BJ (cell line): ENCODE data around the gene MTMR8. TPM values are rescaled to one million over a fixed set of nuclear protein-coding genes. Genes with fewer than 3 reads are reported as not detected.

Experiments used
- CTCF ChIA-PET: fragments of 350-600 bp; formaldehyde crosslinking; extraction: SDS; loops from one replicate; lab custom pipeline; 2021; ENCODE audit warnings: antibody characterized with exemption, inconsistent platforms; lab: Yijun Ruan, JAX
- POLR2A ChIA-PET: fragments of 300-600 bp; sonication (Branson Sonifier 250); formaldehyde crosslinking; extraction: SDS; loops from one replicate; lab custom pipeline; 2021; ENCODE audit warnings: antibody characterized with exemption; lab: Charles Lee
- DNase-seq: peaks from one replicate; pipeline ENCODE4 v3.0.0-alpha.2; 2011; ENCODE audit warnings: low read depth
- H3K27me3 ChIP-seq: 2 replicates; pipeline ENCODE4 v1.6.0; 2011; ENCODE audit warnings: low read length; ENCODE audit not compliant: control insufficient read depth, insufficient read depth
- H3K36me3 ChIP-seq: 2 replicates; pipeline ENCODE4 v1.5.1; 2011; ENCODE audit warnings: low read length; ENCODE audit not compliant: control insufficient read depth, insufficient read depth
- H3K4me3 ChIP-seq: 2 replicates; pipeline ENCODE4 v1.5.1; 2011; ENCODE audit warnings: low read depth, mild to moderate bottlenecking, control low read depth, low read length
- polyA plus RNA-seq: library from polyadenylated mRNA; depleted of rRNA; stranded (reverse); fragments of >200 nt; gene quantifications from 2 replicates; pipeline ENCODE4 v1.2.3, GENCODE V29; 2011
- TF ChIP-seq, protein P1 (sequence below): IDR thresholded peaks from 2 replicates; pipeline ENCODE4 v1.5.1; 2011; ENCODE audit warnings: low read depth, mild to moderate bottlenecking, control low read depth, inconsistent platforms, low read length, moderate library complexity; ENCODE audit not compliant: insufficient read depth

MTMR8 gene
- polyA plus RNA-seq, 1 experiment, result not detected

- no peak for DNase-seq
- Histone ChIP-seq H3K4me3 (no peak overlapping the region), H3K36me3 (no peaks in the 10 kb centered on the region), H3K27me3 (no peaks in the 10 kb centered on the region)
- TF ChIP-seq, protein P1, sequence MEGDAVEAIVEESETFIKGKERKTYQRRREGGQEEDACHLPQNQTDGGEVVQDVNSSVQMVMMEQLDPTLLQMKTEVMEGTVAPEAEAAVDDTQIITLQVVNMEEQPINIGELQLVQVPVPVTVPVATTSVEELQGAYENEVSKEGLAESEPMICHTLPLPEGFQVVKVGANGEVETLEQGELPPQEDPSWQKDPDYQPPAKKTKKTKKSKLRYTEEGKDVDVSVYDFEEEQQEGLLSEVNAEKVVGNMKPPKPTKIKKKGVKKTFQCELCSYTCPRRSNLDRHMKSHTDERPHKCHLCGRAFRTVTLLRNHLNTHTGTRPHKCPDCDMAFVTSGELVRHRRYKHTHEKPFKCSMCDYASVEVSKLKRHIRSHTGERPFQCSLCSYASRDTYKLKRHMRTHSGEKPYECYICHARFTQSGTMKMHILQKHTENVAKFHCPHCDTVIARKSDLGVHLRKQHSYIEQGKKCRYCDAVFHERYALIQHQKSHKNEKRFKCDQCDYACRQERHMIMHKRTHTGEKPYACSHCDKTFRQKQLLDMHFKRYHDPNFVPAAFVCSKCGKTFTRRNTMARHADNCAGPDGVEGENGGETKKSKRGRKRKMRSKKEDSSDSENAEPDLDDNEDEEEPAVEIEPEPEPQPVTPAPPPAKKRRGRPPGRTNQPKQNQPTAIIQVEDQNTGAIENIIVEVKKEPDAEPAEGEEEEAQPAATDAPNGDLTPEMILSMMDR, result no peak
- ChIA-PET CTCF (no interaction called here), POLR2A (no interaction called here)
Measured at GRCh38 chrX:64350521-64350920, 44.7 kb downstream of the MTMR8 start.

- no peak for DNase-seq
- POLR2A ChIA-PET, result no interaction called here
- no peaks in the 10 kb centered on the region for H3K27me3 ChIP-seq
- CTCF ChIA-PET, result no interaction called here
- no peak overlapping the region for H3K4me3 ChIP-seq
- TF ChIP-seq, protein P1, result no peak
- no peaks in the 10 kb centered on the region for H3K36me3 ChIP-seq
Measured at GRCh38 chrX:64350047-64350446, 45.2 kb downstream of the MTMR8 start.

DNA sequence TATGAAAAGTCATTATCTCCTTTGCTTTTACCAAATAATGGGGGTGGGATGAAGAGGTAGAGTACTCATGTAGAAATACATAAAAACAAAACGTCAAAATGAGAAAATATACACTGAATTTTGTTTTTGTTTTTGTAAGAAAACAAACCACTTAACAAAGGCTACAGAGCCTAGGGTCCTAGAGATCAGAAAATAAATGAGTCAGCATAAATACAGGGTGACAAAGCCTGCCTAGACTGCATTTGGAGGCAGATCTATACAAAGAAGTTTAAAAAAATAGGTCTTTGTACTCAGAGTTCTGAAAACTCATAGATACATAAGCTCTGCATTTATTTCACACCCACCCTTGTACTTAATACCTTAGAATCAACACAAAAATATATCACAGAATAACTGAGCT lies 52.4 kb downstream of the MTMR8 start:
- ChIA-PET CTCF (no interaction called here), POLR2A (no interaction called here)
- H3K36me3 ChIP-seq, result no peaks in the 10 kb centered on the region
- DNase-seq, result no peak
- H3K27me3 ChIP-seq, result no peaks in the 10 kb centered on the region
- H3K4me3 ChIP-seq, result no peak overlapping the region
- TF ChIP-seq, protein P1, result no peak

DNA sequence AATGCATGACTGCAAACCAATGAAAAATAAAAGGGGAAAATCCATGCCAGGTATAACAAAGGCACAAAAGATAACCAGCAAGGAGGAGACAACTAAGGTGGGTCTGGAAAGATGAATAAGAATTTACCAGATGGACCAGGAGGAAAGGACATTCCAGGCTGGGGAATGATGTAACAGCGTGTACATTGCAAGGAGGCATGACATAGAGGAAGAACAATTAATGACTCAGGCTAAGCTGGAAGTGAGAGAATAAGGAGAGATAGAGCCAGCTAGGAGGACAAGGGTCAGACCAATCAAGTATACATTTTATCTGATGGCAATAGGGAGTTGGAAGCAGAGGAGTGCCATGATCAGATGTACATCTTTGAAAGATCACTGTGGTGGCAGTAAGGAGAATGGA lies 57.0 kb downstream of the MTMR8 start:
- no peak for DNase-seq
- CTCF ChIA-PET, result no interaction called here

GRCh38 chrX:64334467-64334866 lies 60.8 kb downstream of the MTMR8 start:
- ChIA-PET POLR2A (no interaction called here), CTCF (no interaction called here)
- no peaks in the 10 kb centered on the region for H3K27me3 ChIP-seq
- no peak overlapping the region for H3K4me3 ChIP-seq
- H3K36me3 ChIP-seq, result no peaks in the 10 kb centered on the region
- TF ChIP-seq, protein P1, result no peak
- no peak for DNase-seq

More for the DNA sequence above, 57.0 kb downstream of the MTMR8 start:
- no peaks in the 10 kb centered on the region for H3K36me3 ChIP-seq
- POLR2A ChIA-PET, result no interaction called here
- H3K4me3 ChIP-seq, result no peak overlapping the region
- no peaks in the 10 kb centered on the region for H3K27me3 ChIP-seq
- TF ChIP-seq, protein P1, result no peak
